8988T (cell line): ENCODE data around the gene SEMA3C.

ENCODE experiments used
- DNase-seq: peaks from one replicate; pipeline ENCODE4 v3.0.0; 2011

The SEMA3C gene

DNA sequence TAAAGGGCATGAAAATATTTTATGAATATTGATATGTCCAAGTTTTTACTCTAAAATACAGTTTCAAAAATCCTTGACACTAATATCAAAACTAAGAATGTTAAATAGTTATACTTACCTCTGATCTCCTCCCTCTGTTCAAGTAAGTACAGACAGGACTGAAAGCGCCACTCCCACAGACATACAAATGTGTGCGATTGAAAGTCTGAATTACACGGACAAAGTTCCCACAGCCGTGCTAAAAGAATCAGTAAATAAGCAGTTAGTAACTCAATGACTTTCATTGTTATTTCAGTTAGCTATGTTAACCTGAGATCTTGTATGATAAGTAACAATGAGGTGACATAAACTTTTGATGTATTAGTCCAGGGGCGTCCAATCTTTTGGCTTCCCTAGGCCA is 100.7 kb downstream of the SEMA3C start:
- no peak for DNase-seq

DNA sequence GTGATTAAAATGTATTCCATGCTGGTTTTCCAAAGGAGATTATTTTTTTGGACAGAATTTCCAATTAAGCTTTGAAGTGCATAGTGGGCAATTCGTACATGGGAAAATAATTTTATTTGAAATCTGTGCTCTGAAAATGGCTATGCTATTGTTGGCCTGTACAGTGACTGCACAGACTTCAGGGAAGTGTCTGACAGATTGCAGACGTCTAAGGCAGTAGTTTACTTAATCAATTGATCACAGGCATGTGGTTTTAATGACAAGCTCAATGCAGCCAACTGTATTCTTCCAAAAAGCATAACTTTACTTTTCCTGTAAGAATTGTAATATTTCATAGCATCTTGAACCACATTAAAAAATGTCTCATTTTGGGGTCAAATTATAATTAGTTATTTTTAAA is 102.0 kb downstream of the SEMA3C start:
- no peak for DNase-seq

DNA sequence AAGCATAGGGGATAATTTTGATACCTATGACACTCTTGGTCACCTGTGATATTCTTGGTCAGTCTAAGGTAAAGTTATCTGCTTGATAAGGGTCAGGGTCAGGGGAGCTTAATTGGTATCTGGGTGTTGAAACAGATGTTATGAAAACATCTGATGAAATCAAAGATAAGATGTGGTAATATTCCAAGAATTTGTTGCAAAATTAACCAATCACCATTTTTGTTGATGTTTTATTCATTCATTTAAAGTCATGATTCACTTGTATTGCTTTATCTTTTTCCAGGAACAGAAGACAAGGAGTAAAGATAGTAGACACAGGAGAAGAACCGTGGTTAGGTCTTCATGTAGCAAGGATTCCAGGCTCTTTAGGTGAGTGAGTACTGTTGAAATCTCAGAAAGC is 103.1 kb downstream of the SEMA3C start:
- no peak for DNase-seq

DNA sequence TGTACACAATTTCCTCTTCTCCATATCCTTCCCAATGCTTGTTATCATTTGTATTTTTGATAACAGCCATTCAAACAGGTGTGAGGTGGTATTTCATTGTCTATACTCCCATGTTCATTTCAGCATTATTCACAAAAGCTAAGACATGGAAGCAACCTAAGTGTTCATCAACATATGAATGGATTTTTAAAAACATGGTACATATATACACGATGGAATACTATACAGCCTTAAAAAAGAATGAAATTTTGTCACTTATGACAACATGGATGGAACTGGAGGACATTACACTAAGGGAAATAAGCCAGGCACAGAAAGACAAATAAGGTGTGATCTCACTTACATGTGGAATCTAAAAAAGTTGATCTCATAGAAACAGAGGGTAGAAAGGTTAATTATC is 109.3 kb downstream of the SEMA3C start:
- DNase-seq: no peak

DNA sequence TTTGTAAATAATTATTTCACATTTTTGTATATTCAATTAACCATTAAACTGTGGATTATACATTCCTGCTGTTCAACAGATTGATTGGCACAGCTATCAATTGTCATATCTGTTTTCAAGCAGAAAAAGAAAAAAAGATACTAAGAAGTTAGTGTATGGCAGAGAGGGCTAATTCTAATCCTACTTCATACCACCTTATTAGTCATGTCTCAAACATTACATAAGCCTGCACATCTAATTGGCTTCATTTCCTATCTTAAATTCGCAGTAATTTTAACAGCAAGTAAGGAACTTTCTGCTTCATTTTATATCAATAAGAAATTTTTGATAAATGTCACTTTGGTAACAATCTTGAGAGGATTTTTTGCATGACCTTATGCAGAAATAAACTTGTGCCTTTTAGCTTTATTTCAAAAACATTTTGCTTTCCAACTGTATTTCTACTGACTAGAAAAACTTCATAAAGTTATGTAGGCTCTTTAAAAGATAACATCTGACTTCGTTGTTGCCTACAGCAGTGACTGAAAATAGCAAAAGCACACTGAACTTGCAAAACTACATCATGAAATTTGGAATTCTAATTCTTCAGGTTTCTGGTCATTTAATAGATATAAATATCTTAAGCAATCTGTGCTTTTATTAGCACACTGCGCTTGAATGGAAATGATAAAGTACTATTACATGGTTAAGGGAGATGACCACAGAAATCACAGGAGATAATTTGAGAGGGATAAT is 111.5 kb downstream of the SEMA3C start:
- DNase-seq: no peak

DNA sequence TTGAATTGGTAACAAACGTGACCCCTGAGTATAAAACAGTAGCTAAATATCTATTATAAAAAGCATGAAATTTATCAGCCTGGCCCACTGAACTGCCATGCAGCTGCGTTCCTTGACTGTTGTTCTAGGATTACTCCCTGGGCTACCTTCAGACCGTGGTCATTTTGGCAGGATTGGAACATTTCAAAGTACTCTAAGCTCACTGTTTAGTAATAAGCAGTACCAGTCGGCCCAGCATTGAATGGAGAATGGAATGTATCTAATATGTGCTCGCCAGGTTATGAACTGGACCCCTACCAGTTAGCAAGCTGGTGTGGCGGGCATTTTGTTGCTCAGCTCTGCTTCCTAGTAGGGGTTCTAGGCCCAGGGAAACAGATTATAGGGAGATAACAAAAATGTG is 112.2 kb downstream of the SEMA3C start:
- no peak for DNase-seq

DNA sequence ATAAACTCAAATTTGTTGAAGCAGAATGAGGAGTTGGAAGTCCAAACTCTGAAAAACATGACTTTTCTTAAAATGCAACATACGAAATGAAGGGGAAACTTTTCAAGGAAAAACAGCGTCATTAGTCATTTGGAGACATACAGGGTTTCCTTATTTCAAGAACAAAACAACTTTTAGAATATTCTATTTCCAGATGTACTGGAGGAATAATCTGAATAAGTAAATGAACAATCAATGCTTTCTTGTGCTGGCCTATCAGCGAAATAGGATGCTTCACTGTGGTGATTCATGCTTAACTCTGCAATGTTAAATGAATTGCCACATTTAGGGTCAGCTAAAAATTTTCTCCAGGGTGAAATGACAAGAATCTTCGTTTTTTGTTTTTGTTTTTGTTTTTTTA is 114.3 kb downstream of the SEMA3C start:
- DNase-seq: no peak

DNA sequence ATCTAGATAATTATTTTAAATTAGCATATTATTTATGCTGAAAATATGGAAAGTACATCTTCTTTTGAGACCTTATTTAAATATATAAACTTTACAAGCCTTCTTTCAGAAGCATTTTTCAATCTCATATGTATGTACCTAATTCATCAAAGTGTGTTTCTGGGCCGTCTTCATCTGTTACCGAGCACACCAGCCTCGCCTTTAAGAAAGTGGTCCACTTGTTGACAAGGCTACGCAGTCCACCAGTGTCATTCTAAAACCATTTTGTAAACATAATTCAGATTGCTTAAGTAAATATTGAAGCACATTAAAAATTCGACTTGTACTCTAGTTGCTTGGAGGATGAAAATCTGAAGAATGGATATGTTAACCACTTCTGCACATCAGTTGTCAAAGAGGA is 116.3 kb downstream of the SEMA3C start:
- no peak for DNase-seq

DNA sequence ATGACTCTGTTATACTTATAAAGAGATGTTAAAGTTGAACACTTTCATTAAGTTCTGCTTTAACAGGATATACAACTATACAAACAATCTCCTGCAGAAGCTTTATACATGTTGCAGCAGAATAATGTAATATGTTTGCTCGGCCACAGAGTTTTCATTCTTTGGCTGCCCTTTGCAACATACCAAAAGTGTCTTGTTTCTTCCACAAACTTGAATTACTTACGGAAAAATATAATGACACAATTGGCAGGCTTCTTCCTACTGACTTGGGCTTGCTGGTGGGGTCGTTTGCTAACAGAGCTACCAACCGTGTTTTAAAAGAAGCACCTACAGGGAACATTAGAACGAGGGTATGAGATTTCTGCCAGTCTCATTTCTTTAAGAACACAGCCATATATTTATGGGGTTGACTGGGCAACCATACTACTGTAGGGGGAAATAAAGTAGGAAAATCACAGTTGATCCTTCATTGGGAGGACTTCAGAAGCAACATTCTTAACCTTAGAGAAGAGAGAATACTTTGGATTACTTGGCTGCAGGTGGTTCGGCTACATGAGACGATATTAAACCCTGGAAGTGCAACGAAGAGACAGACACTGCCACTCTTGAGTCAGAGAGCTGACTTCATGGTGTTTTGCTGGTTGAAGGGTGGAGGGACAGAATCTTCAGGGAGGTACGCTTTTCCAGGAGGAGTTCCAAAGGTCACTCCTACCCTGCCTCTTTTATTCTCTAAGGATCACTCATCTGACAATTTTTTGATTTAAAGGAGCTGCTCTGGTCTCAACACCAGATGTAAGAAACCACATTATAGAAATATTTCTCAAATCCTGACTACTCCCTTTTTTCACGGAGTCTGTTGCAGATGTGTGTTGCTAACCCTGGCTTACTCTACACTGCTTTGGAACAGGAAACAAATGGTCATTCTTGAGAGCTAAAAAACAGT is 123.9 kb downstream of the SEMA3C start:
- no peak for DNase-seq

DNA sequence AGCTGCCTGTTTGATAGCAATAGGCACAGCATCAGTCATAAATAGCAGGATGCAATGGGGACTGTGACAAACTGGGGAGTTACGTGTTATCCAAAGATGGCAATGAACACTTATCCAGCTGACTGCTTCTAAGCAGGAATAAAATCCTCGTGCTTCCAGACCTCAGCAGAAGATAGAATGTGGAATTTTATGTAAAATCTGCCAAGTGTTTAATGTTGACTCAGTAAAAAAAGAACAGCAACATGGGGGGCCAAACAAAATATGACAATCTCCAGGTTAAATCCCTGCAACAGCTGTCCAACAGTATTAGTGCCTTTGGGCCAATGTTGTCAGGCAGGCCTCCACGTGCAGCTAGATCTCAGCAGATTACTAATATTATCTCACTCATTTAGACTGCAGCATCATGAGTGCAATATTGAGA is 127.3 kb downstream of the SEMA3C start:
- DNase-seq: no peak

DNA sequence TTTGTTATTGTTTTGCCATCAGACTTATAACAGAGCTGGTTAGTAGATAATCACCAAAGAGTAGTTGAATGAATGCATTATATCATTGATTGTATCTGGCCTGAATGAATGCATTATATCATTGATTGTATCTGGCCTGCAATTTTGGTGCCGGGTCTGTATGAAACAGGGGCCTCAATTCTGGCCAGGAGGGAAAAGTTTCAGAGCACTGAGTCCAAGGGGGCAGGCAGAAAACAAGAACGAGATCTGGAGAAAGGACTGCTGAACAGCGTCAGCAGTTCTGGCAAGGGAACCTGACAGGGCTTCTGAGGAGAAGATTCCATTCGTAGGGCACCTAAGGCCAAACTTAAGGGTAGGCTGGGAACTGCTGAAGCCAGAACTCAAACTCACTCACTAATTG is 128.0 kb downstream of the SEMA3C start:
- DNase-seq: no peak

DNA sequence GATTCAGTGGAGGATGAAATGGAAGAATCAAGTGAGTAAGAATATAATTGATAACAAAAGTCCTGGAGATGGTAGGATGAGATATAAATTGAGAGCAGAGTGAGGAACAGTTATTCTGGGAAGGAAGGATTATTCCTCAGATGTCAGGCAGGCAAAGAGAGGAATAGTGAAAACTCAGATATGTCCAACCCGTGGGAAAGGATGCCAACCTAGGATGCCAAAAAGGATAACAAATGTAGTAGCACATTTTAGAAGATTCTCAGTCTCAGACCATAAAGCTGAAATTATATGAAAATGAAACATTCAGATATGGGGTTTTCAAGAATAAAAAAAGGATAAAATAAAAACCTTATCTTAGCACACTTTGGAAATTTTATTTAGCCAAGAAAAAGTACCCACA is 131.1 kb downstream of the SEMA3C start:
- DNase-seq: no peak

DNA sequence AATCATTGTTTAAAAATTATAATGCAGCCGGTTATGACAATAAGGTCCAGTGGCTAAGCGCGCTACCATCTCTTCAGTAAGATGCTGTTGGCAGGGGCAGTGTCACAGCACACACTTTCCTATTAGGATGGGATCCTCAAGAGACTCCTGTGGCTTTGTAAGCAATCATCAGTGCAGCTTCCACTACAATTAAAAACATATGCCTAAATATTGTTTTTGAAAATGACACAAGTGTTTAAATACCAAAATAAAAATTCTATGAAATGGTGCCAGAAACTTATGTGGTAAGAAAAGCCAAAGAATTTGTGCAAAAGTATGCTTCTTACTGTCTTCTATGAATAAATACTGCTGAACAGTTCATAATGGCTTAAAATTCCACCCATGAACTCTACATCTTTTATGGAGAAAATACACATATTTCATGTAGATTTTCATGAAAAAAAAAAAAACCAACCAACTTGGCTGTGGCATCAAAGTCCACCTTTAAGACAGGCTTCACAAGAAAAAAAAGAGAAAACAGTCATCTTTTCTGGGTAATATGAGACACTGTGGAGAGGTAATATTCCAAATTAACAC is 132.8 kb downstream of the SEMA3C start:
- no peak for DNase-seq

DNA sequence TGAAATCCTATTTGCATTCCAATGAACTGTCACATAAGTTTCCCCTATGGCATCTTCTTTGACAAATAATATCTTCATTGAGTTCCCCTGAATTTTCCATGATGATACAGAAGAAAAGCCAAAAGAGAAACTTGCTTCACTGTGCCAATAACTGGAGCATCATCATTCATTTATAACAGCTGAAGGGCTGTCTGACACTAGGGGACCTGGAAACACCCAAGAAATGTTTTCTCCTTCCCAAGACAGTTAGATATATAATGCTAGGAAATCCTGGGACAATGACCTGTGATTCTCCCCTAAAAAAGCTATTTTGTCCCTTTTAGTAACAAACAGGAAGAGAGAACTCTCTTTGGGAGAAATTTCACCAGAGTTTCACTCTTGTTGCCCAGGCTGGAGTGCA is 133.6 kb downstream of the SEMA3C start:
- no peak for DNase-seq

DNA sequence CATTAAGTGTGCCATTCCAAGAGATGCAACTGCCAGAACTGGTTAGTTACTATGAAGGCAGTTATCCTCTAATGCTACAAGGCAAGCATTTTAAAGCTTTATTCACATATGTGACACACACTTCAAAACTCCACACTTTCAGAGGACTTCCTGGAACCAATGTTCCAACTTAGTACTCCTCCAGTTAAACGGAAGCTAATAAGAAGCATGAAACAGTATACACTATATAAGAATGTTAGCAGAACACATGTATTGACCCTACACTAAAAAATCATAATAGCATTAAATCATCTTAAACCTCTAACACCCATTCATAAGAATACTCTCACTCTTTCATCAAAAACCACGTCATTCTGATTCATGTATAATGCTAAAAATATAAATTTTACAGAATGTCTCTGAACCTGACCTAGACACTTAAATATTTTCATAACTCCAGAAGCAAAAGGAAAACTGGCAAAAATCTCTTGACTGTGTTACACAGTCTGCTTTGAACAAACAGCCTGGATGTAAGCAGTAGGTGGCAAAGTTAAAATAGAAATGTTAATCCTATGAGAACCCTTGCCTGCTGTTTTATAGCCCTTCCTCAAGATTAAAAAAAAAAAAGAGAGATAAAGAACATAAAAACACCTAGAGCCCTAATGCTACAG is 135.0 kb downstream of the SEMA3C start:
- DNase-seq: no peak

DNA sequence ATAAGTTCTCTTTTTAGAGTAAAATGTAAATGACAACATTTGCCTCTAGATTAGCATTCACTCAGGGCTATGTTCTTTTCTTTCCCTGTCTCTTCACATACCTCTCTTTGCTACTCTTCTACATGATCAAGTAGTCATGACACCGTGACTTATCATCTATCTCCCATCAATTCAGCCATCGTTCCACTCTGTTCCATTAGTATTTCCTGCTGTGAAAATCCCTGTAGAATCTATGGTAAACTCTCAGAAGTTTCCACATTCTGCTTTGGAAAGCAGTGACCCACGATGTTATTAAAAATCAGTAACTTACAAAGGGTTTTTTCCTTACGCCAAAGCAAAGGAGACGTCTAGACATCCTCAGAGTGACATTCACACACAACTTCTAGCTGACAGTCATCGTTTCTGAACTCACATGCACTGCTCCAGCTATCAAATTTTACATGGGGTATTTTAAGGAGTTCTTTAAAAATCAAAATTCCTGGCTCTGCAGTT is 135.6 kb downstream of the SEMA3C start:
- no peak for DNase-seq

DNA sequence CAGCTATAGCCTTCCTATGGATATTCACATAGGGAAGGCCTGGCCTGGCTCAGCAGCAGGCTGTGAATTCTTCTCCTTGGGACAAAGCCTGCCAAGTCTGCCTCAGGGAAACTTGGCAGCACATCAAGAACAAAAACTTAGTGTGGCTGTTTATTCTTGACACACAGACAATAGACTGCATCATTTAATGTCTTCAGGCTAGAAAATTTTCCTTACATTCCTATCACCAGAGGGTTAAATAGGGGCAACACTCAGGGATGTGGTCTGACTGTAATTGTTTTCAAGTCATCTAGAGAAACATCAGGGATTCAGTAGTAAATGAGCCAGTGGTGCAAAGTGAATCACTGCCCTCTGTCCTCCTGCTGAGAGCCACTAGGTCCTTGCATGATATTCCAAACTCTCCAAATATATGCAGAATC is 137.3 kb downstream of the SEMA3C start:
- DNase-seq: no peak

DNA sequence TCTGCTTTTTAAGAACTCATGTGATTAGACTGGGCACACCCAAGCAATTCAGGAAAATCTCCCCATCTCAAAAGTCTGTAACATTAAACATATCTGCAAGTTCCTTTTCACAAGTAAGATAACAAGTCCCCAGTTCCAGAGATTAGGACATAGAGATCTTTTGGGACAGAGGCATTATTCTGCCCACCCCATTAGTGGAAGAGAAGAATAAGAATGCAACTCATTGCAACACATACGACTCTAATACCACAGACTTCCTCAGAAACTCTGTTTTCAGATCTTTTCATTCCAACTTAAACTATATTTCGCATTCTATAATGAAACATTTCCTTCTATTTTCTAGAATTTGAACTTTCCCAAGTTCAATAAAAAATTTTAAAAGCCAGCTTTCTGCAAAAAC is 137.7 kb downstream of the SEMA3C start:
- DNase-seq: no peak

DNA sequence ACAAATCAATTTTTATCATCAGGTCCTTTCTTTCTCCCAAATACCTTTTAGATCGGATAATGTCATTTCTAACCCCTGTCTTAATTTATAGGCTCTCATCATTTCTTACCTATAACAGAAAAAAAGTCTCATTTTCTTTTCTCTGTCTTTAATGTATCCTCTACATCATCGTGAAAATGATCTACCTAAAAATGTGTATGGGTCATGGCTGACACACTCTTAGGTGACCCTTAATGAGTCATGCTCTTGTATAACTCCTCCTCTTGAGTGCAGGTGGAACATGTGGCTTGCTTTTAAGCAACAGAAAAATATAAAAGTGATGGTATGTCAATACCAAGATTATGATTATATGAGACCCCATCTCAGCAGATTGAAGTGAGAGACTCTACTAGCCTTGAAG is 139.4 kb downstream of the SEMA3C start:
- no peak for DNase-seq

DNA sequence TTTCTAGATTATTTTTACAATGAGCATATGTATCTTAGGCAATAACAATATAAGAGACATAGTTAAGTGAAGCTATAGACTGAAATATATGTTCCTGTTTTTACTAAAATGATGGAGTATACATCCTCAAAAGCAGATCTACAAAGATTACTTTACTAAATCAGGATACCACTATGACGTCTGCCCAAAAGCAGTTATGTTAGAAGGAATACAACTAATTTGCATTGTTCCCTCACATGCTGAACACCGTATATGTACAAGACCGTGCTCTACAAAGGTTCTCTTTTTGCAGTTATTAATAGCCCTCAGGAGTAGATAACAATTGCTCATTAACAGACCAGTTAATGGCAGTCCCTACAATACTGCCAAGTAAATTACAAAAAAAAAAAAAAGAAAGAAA is 143.0 kb downstream of the SEMA3C start:
- DNase-seq: no peak

DNA sequence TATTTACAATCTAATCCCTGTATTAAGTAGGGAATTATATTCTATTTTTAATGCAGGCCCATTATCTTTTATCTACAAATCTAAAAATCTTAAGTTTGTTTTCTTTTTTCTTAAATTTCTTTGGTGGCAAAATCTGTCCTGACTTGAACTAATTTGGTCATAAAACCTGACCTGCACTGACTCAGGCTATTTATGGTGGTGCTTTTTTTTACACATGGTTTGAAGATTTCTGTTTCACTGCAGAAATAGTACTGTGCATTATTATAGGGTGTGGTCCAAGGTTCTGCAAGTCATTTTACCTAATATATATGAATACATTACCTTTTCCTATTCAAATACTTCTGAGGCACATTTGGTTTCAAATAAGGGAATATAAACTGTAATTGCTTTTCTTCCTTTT is 143.4 kb downstream of the SEMA3C start:
- DNase-seq: no peak

DNA sequence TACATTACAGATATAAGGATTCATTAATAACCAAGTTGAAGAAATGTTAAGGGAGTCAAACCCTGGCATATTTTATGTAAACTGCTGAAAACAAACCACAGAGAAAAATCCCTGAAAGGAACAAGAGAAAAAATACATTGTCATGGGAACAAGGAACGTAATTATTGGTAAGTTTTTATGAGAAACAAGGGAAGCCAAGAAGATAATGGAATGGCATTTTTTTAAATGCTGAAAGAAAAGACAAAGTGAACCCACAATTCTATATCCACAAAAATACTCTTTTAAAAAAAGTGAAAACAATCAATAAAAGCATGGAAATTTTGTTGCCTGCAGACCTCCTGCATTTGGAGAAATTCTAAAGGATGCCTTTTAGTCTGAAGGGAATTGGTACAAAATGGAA is 144.0 kb downstream of the SEMA3C start:
- DNase-seq: no peak

DNA sequence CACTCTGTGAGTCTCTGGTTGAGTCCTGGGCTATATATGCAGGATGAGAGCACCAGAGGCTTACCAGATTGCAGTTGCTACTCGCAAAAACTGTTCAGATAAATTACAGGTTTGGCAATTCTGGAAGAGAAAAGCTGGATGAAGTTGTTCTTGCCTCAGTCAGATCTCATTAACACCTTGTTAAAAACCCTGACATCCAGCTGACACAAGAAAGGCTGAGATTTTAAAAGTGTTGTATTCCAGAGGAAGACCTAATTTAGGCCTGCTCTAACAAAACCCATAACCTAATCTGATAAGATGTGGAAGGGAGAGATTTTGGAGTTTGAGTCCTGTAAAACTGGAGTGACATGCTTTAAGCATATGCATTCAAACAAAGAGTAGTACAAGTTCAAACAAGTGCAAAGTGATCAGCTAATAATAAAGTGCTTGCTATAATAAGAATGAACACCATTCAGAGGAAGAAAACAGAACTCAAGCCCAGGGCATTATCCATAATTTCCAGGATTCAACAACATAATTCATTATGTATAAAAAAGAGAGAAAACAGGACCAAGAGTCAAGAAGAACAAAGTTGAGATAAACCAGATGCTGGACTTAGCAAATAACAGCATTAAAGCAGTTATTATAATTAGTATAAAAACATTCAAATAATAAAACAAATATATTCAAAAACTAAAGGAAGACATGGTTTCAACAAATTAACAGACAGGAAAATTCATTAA is 144.9 kb downstream of the SEMA3C start:
- DNase-seq: no peak
